Endothelial cell of umbilical vein (primary cell): ENCODE data around the gene CSNK1G1. TPM values are rescaled to one million over a fixed set of nuclear protein-coding genes. Genes with fewer than 3 reads are reported as not detected.

Experiments
- BruUV-seq: library from RNA; stranded (reverse); fragments of 400-500 nt; replicated peaks from 2 replicates; lab custom pipeline; 2021; lab: Mats Ljungman, UMichigan
- CTCF ChIA-PET: fragments of 300-600, 350-600 bp; sonication (Branson Sonifier 250); formaldehyde crosslinking; loops from one replicate; lab custom pipeline; 2021; ENCODE audit warnings: antibody characterized with exemption, inconsistent platforms; lab: Charles Lee
- POLR2A ChIA-PET: fragments of 300-600, 350-600 bp; sonication (Branson Sonifier 250); formaldehyde crosslinking; loops from one replicate; lab custom pipeline; 2021; ENCODE audit warnings: antibody characterized with exemption, inconsistent platforms; lab: Charles Lee
- DNase-seq: peaks from one replicate; pipeline ENCODE4 v3.0.0-alpha.2; 2011; ENCODE audit warnings: low read depth, low spot score
- FAIRE-seq: peaks from 2 replicates; lab custom pipeline; 2011; peaks lifted over from hg19 to GRCh38; lab: Jason Lieb, UNC
- H2AFZ ChIP-seq: 2 replicates; pipeline ENCODE4 v1.6.0; 2012; ENCODE audit warnings: low read depth, low read length, control low read depth, inconsistent platforms
- H3K27ac ChIP-seq: 2 replicates; pipeline ENCODE4 v1.5.1; 2011; ENCODE audit warnings: low read depth, mild to moderate bottlenecking, control low read depth, low read length, moderate library complexity; ENCODE audit not compliant: insufficient read depth
- H3K27me3 ChIP-seq, 2 experiments: 2 replicates each; pipeline versions ENCODE4 v1.6.0 to v1.6.1; 2011; ENCODE audit warnings: low read length in 2 of 2, mixed read lengths in 1 of 2; ENCODE audit not compliant: control insufficient read depth in 2 of 2, insufficient read depth in 2 of 2
- H3K36me3 ChIP-seq, 2 experiments: 2 replicates in 1 of 2; 3 replicates in 1 of 2; pipeline ENCODE4 v1.5.1; 2011; ENCODE audit warnings: low read length in 2 of 2, mild to moderate bottlenecking in 1 of 2, moderate library complexity in 1 of 2; ENCODE audit not compliant: control insufficient read depth in 2 of 2, insufficient read depth in 2 of 2; ENCODE audit errors: extremely low read depth in 1 of 2
- H3K4me1 ChIP-seq: 3 replicates; pipeline ENCODE4 v1.5.1; 2011; ENCODE audit warnings: mild to moderate bottlenecking, low read length; ENCODE audit not compliant: control insufficient read depth, insufficient read depth; ENCODE audit errors: extremely low read depth
- H3K4me2 ChIP-seq: 2 replicates; pipeline ENCODE4 v1.6.1; 2011; ENCODE audit warnings: low read length, control low read depth, mixed read lengths; ENCODE audit not compliant: insufficient read depth
- H3K4me3 ChIP-seq, 3 experiments: fragments of 200-600 bp in 1 of 3; sonication (generic), shearing (Covaris generic) in 1 of 3; replicated peaks in 1 of 3; 2 replicates each; pipeline ENCODE4 v1.5.1; 2011 to 2016; ENCODE audit warnings: control low read depth in 3 of 3, low read length in 3 of 3, mild to moderate bottlenecking in 2 of 3, inconsistent platforms in 1 of 3, low read depth in 1 of 3, moderate library complexity in 1 of 3; ENCODE audit not compliant: insufficient read depth in 1 of 3
- H3K79me2 ChIP-seq: 2 replicates; pipeline ENCODE4 v1.6.0; 2012; ENCODE audit warnings: low read length, inconsistent platforms; ENCODE audit not compliant: control insufficient read depth, insufficient read depth
- H3K9ac ChIP-seq: replicated peaks from 2 replicates; pipeline ENCODE3; 2011; ENCODE audit warnings: low read length, control low read depth; ENCODE audit not compliant: insufficient read depth; ENCODE audit errors: extremely low read depth
- H3K9me1 ChIP-seq: replicated peaks from 3 replicates; pipeline ENCODE4 v1.6.0; 2011; ENCODE audit warnings: mild to moderate bottlenecking, low read length; ENCODE audit not compliant: control insufficient read depth, insufficient read depth; ENCODE audit errors: extremely low read depth
- H3K9me3 ChIP-seq: replicated peaks from 2 replicates; pipeline ENCODE4 v1.5.1; 2012; ENCODE audit warnings: low read length, inconsistent platforms; ENCODE audit not compliant: control insufficient read depth, insufficient read depth
- H4K20me1 ChIP-seq: replicated peaks from 2 replicates; pipeline ENCODE3; 2011; ENCODE audit warnings: mild to moderate bottlenecking, low read length; ENCODE audit not compliant: control insufficient read depth, insufficient read depth; ENCODE audit errors: extremely low read depth
- EZH2 ChIP-seq: IDR thresholded peaks from 2 replicates; pipeline ENCODE4 v1.6.1; 2012; ENCODE audit warnings: borderline replicate concordance, low read depth, mild to moderate bottlenecking, moderate library complexity, low read length, inconsistent platforms; ENCODE audit not compliant: severe bottlenecking
- FOS ChIP-seq: IDR thresholded peaks from 2 replicates; pipeline ENCODE4 v1.6.1; 2011; ENCODE audit warnings: mild to moderate bottlenecking, low read length, moderate library complexity, borderline replicate concordance; ENCODE audit not compliant: insufficient read depth
- JUN ChIP-seq: IDR thresholded peaks from 2 replicates; pipeline ENCODE4 v1.6.1; 2011; ENCODE audit warnings: borderline replicate concordance, low read depth; ENCODE audit not compliant: insufficient read length, insufficient read depth
- MYC ChIP-seq: IDR thresholded peaks from one replicate; pipeline ENCODE4 v1.6.1; 2011; ENCODE audit warnings: mild to moderate bottlenecking, low read depth, low read length
- POLR2A ChIP-seq: IDR thresholded peaks from 2 replicates; pipeline ENCODE4 v1.6.1; 2012; ENCODE audit warnings: low read depth, mild to moderate bottlenecking, control low read depth, low read length
- POLR2AphosphoS5 ChIP-seq: IDR thresholded peaks from 2 replicates; pipeline ENCODE4 v1.6.1; 2012; ENCODE audit warnings: low read depth, mild to moderate bottlenecking, control low read depth, low read length, moderate library complexity; ENCODE audit not compliant: insufficient read depth
- dilution Hi-C: fragments of 300-500 bp; cut with MboI; formaldehyde crosslinking; loops from one replicate; pipeline ENCODE4 v1.15.0; 2019; ENCODE audit warnings: low sequenced_read_pairs; ENCODE audit not compliant: extremely low pct_ligation_motif_present
- intact Hi-C: fragments of 100-400 bp; cut with micrococcal nuclease; formaldehyde crosslinking; loops from one replicate; pipeline ENCODE4 v1.10.0; 2022
- polyA plus RNA-seq, 4 experiments: library from polyadenylated mRNA; depleted of rRNA in 3 of 4; stranded (reverse) in 3 of 4; unstranded in 1 of 4; fragments of >200 nt; gene quantifications; 2 replicates each; pipeline versions ENCODE4 v1.2.1 to v1.2.3, GENCODE V29; 2011 to 2012; ENCODE audit warnings: missing spikeins in 1 of 4
- total RNA-seq: library from RNA; stranded (reverse); gene quantifications from 2 replicates; pipeline ENCODE4 v1.2.3, GENCODE V29; 2021
- TF ChIP-seq, protein P1 (sequence below): IDR thresholded peaks from 2 replicates; pipeline ENCODE4 v1.6.1; 2011; ENCODE audit not compliant: insufficient read depth, insufficient read length
- TF ChIP-seq, protein P2 (sequence below), 2 donors: IDR thresholded peaks; 1 replicate in 1 of 2; 2 replicates in 1 of 2; pipeline ENCODE4 v1.5.1; 2011; ENCODE audit warnings: low read length in 2 of 2, mild to moderate bottlenecking in 2 of 2, moderate library complexity in 2 of 2, control low read depth in 1 of 2, inconsistent platforms in 1 of 2, low read depth in 1 of 2; ENCODE audit not compliant: insufficient read depth in 1 of 2; ENCODE audit errors: extremely low read depth in 1 of 2

The CSNK1G1 gene
- total and polyA plus RNA-seq, 2 donors (not counting 3 experiments of a cell fraction or from before 2014, with no cell fraction given), result 9.0 to 31.7 TPM

DNA sequence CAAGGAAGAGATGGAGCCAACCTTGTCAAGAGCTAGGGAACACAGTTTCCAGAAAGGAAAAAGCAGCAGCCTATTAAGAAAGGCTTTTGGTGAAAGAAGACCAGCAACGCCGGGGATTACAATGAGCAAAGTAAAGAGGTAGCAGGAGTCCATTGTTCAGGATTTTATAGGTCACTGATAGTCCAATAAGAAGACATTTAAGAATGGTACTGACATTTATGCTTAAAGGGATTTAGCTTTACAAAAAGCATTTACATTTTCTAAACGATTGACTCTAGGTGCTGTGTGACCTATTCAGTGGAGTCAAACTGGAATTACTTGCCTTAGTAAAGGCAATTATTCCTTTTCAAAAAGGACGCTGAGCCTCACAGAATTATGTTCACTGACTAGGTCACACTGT lies 40.8 kb downstream of the CSNK1G1 start:
- TF ChIP-seq, protein P1, sequence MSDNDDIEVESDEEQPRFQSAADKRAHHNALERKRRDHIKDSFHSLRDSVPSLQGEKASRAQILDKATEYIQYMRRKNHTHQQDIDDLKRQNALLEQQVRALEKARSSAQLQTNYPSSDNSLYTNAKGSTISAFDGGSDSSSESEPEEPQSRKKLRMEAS, result no peak
- no peak for TF ChIP-seq EZH2
- TF ChIP-seq JUN, result no peak
- no peak for TF ChIP-seq FOS
- TF ChIP-seq, protein P2, sequence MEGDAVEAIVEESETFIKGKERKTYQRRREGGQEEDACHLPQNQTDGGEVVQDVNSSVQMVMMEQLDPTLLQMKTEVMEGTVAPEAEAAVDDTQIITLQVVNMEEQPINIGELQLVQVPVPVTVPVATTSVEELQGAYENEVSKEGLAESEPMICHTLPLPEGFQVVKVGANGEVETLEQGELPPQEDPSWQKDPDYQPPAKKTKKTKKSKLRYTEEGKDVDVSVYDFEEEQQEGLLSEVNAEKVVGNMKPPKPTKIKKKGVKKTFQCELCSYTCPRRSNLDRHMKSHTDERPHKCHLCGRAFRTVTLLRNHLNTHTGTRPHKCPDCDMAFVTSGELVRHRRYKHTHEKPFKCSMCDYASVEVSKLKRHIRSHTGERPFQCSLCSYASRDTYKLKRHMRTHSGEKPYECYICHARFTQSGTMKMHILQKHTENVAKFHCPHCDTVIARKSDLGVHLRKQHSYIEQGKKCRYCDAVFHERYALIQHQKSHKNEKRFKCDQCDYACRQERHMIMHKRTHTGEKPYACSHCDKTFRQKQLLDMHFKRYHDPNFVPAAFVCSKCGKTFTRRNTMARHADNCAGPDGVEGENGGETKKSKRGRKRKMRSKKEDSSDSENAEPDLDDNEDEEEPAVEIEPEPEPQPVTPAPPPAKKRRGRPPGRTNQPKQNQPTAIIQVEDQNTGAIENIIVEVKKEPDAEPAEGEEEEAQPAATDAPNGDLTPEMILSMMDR (IDR thresholded peaks at IDR 0.05; ENCODE audit: extremely low read depth in 1 of 2, insufficient read depth in 1 of 2, low read depth in 1 of 2, low read length in 2 of 2), result no peak
- TF ChIP-seq POLR2A, result no peak
- no peak for TF ChIP-seq POLR2AphosphoS5
- TF ChIP-seq MYC, result no peak
- Histone ChIP-seq H3K9me3 (no peaks in the 10 kb centered on the region), H3K4me2 (no peak overlapping the region), H3K4me3 (no peak overlapping the region), H3K27ac (no peak overlapping the region), H3K27me3 (no peaks in the 10 kb centered on the region), H3K79me2 (peaks cover 27% of the 10 kb centered on the region), H3K36me3 (no peaks in the 10 kb centered on the region), H2AFZ (no peak overlapping the region), H3K9me1 (no peaks in the 10 kb centered on the region), H3K9ac (no peak overlapping the region), H3K4me1 (no peaks in the 10 kb centered on the region), H4K20me1 (peaks cover 3% of the 10 kb centered on the region)
- BruUV-seq, result no TSS peak
- ChIA-PET POLR2A (no interaction called here), CTCF (no interaction called here)
- intact Hi-C loops (loop anchor here (5.0 kb wide), 1 partner anchor 42 kb away; the partner anchor contains the start of gene CSNK1G1), dilution Hi-C loops (no loop called here)
- no peak for FAIRE-seq
- DNase-seq, result no peak
